Lung (tissue), 12 donors: ENCODE results near the gene CDHR1. TPM values are rescaled to one million over a fixed set of nuclear protein-coding genes. Genes with fewer than 3 reads are reported as not detected.

Experiments used
- ATAC-seq: fragments of 200-7000 bp; cut with Tn5 transposase; one replicate; pipeline ENCODE4 v1.9.1; 2020; ENCODE audit warnings: moderate number of reproducible peaks; ENCODE audit not compliant: insufficient read depth, low FRiP score
- DNase-seq, 3 donors: peaks; one replicate each; pipeline ENCODE4 v3.0.0-alpha.2; 2013 to 2017
- H3K27ac ChIP-seq, 2 donors: one replicate each; pipeline ENCODE4 v1.5.1; 2013; ENCODE audit warnings: mild to moderate bottlenecking in 2 of 2, moderate library complexity in 2 of 2, control low read depth in 1 of 2, inconsistent platforms in 1 of 2, low read depth in 1 of 2, low read length in 1 of 2
- H3K27me3 ChIP-seq, 3 donors: one replicate each; pipeline ENCODE4 v1.5.1; 2013; ENCODE audit warnings: low read length in 2 of 3; ENCODE audit not compliant: control insufficient read depth in 3 of 3, insufficient read depth in 3 of 3
- H3K36me3 ChIP-seq, 4 donors: one replicate each; pipeline ENCODE4 v1.5.1; 2013; ENCODE audit warnings: low read length in 4 of 4, mild to moderate bottlenecking in 1 of 4, moderate library complexity in 1 of 4; ENCODE audit not compliant: control insufficient read depth in 4 of 4, insufficient read depth in 4 of 4
- H3K4me1 ChIP-seq, 5 donors: one replicate each; pipeline ENCODE4 v1.5.1; 2013; ENCODE audit warnings: low read length in 5 of 5, mild to moderate bottlenecking in 2 of 5, moderate library complexity in 1 of 5; ENCODE audit not compliant: control insufficient read depth in 5 of 5, insufficient read depth in 5 of 5
- H3K4me3 ChIP-seq: one replicate; pipeline ENCODE4 v1.5.1; 2013; ENCODE audit warnings: mild to moderate bottlenecking, control low read depth, moderate library complexity
- H3K9ac ChIP-seq, 2 donors: one replicate each; pipeline ENCODE4 v1.5.1; 2013; ENCODE audit warnings: low read length in 2 of 2, control low read depth in 1 of 2; ENCODE audit not compliant: insufficient read depth in 1 of 2
- H3K9me3 ChIP-seq, 4 donors: one replicate each; pipeline ENCODE4 v1.5.1; 2013; ENCODE audit warnings: low read length in 3 of 4, mild to moderate bottlenecking in 1 of 4, moderate library complexity in 1 of 4; ENCODE audit not compliant: control insufficient read depth in 4 of 4, insufficient read depth in 3 of 4
- WGBS, 2 donors: extraction: QIAGEN DNeasy Blood & Tissue Kit; methylation state at CpG; one replicate each; pipeline ENCODE4 v1.1.7; 2013; 5-methylcytosine and 5-hydroxymethylcytosine counted together
- polyA plus RNA-seq, 2 donors: library from polyadenylated mRNA; stranded (reverse); fragments of 200-250 nt; gene quantifications; one replicate each; pipeline ENCODE4 v1.2.1, GENCODE V29; 2013
- total RNA-seq, 2 donors: library from RNA; depleted of rRNA in 1 of 2; stranded (reverse); fragments of >200 nt in 1 of 2; gene quantifications; one replicate each; pipeline ENCODE4 v1.2.1, GENCODE V29; 2014 to 2021
- TF ChIP-seq, protein P1 (sequence below): IDR thresholded peaks from 2 replicates; pipeline ENCODE4 v1.5.1; 2012; ENCODE audit warnings: mild to moderate bottlenecking; ENCODE audit errors: control extremely low read depth, extremely low read depth
- donor health status: control.
- donor health status: control.
- donor health status: Bipolar disorder and iron deficiency.
- donor health status: healthy.
- donor health status: DM: yes; HTN: yes; CAD: no.

CDHR1 gene
- total and polyA plus RNA-seq, 4 donors, result 0.10 to 0.49 (median 0.32) TPM

DNA sequence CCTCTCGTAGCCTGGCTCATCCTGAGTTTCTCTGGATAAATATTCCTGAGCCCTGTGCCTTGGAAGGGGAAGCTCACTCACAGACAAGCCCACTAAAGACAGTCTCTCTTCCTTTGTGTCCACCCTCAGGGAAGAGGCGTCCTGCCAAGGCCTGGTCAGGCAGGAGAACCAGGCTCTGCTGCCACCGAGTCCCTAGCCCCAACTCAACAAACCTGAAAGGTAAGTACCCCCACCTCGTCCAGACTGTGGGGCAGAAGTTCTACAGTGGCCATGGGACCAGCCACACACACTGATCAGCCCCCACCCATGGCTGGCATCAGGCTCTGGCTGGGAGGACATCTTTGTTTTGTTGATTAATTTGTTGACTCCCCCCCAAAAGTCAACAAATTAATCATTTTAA lies 18.0 kb upstream of the CDHR1 start:
- TF ChIP-seq, protein P1, sequence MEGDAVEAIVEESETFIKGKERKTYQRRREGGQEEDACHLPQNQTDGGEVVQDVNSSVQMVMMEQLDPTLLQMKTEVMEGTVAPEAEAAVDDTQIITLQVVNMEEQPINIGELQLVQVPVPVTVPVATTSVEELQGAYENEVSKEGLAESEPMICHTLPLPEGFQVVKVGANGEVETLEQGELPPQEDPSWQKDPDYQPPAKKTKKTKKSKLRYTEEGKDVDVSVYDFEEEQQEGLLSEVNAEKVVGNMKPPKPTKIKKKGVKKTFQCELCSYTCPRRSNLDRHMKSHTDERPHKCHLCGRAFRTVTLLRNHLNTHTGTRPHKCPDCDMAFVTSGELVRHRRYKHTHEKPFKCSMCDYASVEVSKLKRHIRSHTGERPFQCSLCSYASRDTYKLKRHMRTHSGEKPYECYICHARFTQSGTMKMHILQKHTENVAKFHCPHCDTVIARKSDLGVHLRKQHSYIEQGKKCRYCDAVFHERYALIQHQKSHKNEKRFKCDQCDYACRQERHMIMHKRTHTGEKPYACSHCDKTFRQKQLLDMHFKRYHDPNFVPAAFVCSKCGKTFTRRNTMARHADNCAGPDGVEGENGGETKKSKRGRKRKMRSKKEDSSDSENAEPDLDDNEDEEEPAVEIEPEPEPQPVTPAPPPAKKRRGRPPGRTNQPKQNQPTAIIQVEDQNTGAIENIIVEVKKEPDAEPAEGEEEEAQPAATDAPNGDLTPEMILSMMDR, result no peak
- H3K27me3 ChIP-seq, result no peaks in the 10 kb centered on the region
- DNase-seq (no peak), ATAC-seq (no peak)
- no peak overlapping the region for H3K4me3 ChIP-seq
- H3K4me1 ChIP-seq, result no peaks in the 10 kb centered on the region
- H3K27ac ChIP-seq, result no peak overlapping the region
- no peak overlapping the region for H3K9ac ChIP-seq
- peaks cover 0 to 4% (median 0%) of the 10 kb centered on the region in 4 donors for H3K9me3 ChIP-seq
- 78 to 91% methylated on average over 4 of the region's 4 CpGs for WGBS, 2 donors
- no peaks in the 10 kb centered on the region for H3K36me3 ChIP-seq

DNA sequence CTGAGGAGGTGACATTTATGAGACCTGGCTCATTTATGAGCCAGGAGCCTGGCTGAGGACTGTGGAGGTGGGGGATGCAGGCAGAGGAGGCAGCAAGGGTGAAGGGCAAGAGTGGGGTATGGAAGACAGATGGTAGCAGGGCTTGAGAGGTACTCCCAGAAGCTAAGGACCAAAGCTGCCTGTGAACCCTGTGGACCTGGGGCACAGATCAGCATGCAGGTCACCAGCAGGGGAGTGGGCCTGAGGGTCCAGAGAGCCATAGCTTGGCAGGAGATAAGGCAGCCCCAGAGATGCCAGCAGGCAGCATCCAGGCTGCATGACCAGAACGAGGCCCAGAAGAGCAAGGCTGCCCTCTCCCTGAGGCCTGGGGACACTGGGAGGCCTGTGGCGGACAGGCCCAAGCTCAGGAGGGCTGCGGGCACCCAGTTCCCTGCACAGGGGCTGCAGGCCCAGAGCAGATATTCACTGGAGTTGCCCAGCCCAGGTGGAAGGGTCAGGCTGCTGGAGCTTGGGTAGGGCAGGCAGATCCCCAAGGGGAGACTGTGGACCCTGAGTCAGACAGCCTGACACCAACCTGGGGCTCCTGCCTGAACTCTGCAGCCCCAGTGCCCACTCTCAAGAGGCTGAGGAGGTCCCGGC lies 17.4 kb upstream of the CDHR1 start:
- ATAC-seq (no peak), DNase-seq (no peak)
- 85 to 91% methylated on average over 4 of the region's 4 CpGs for WGBS, 2 donors
- Histone ChIP-seq H3K9ac (no peak overlapping the region), H3K4me3 (no peak overlapping the region), H3K9me3 (peaks cover 0 to 4% (median 0%) of the 10 kb centered on the region in 4 donors), H3K4me1 (no peaks in the 10 kb centered on the region), H3K27ac (no peak overlapping the region), H3K27me3 (no peaks in the 10 kb centered on the region), H3K36me3 (no peaks in the 10 kb centered on the region)
- TF ChIP-seq, protein P1, result no peak

DNA sequence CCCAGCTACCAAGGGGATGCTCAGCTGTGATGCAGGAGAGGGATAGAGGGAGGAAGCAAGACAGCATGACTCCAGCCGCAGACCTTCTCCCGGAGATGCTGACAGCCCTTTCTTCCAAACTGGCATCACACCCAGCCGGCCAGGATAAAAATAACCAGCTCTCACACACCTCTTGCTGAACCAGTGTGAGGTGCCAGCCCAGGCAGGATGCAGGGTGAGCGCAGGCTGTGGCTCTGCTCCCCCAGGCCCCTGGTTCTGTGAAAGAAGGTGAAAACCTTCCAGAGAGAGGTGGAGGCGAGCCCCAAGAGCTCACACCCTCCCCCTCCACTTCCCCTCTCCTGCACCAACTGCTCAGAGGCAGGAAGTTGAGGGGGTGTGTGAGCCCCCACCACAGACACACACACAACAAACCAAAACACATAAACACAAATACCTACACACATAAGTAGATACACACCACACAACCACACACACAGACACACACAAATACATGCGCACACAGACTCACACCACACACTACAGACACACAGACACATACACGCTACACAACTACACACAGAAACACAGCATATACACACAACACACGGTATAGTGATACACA lies 16.7 kb upstream of the CDHR1 start:
- Histone ChIP-seq H3K9ac (no peak overlapping the region), H3K4me1 (no peaks in the 10 kb centered on the region), H3K4me3 (no peak overlapping the region), H3K27me3 (no peaks in the 10 kb centered on the region), H3K9me3 (peaks cover 0 to 4% (median 0%) of the 10 kb centered on the region in 4 donors), H3K36me3 (no peaks in the 10 kb centered on the region), H3K27ac (no peak overlapping the region)
- ATAC-seq (no peak), DNase-seq (no peak)
- 45 to 57% methylated on average over 8 of the region's 8 CpGs for WGBS, 2 donors
- TF ChIP-seq, protein P1, result no peak
